NT2/D1 (cell line): ENCODE measurements around the gene UMODL1.

Source experiments
- DNase-seq: peaks from one replicate; pipeline ENCODE4 v3.0.0-alpha.2; 2011; ENCODE audit warnings: low read depth, low spot score
- H3K27me3 ChIP-seq: 2 replicates; pipeline ENCODE4 v1.6.0; 2011; ENCODE audit warnings: mild to moderate bottlenecking; ENCODE audit not compliant: insufficient read length, insufficient read depth
- H3K36me3 ChIP-seq: 2 replicates; pipeline ENCODE4 v1.6.1; 2011; ENCODE audit warnings: mild to moderate bottlenecking, low read length, mixed read lengths; ENCODE audit not compliant: insufficient read depth, insufficient read length
- H3K4me1 ChIP-seq: 2 replicates; pipeline ENCODE4 v1.5.1; 2011; ENCODE audit not compliant: insufficient read depth, insufficient read length
- H3K4me3 ChIP-seq: 2 replicates; pipeline ENCODE4 v1.5.1; 2011; ENCODE audit warnings: low read depth; ENCODE audit not compliant: insufficient read length
- H3K9ac ChIP-seq: 2 replicates; pipeline ENCODE4 v1.6.0; 2011; ENCODE audit warnings: low read depth; ENCODE audit not compliant: insufficient read length
- H3K9me3 ChIP-seq: 2 replicates; pipeline ENCODE4 v1.5.1; 2011; ENCODE audit warnings: mild to moderate bottlenecking, low read length; ENCODE audit not compliant: insufficient read depth
- SUZ12 ChIP-seq: IDR thresholded peaks from 2 replicates; pipeline ENCODE4 v1.6.1; 2011; ENCODE audit not compliant: insufficient read length, insufficient read depth; ENCODE audit errors: extremely low read depth
- YY1 ChIP-seq: IDR thresholded peaks from 2 replicates; pipeline ENCODE4 v1.6.1; 2011; ENCODE audit not compliant: insufficient read length, insufficient read depth
- ZNF274 ChIP-seq: IDR thresholded peaks from 2 replicates; pipeline ENCODE4 v1.6.1; 2011; ENCODE audit warnings: mild to moderate bottlenecking, low read depth, low read length

Gene UMODL1

GRCh38 chr21:42079008-42079938 is 8.2 kb downstream of the UMODL1 start:
- peaks cover 14% of the 10 kb centered on the region for H3K4me1 ChIP-seq
- no peaks in the 10 kb centered on the region for H3K9me3 ChIP-seq
- TF ChIP-seq SUZ12 (no peak), YY1 (no peak), ZNF274 (no peak)
- H3K27me3 ChIP-seq: no peaks in the 10 kb centered on the region
- no peak for DNase-seq
- H3K4me3 ChIP-seq: no peak overlapping the region
- no peaks in the 10 kb centered on the region for H3K36me3 ChIP-seq
- H3K9ac ChIP-seq: no peak overlapping the region

- no peak for DNase-seq
These were observed 9.0 kb downstream of the UMODL1 start for GRCh38 chr21:42079939-42080787.

GRCh38 chr21:42080788-42081083 is 9.6 kb downstream of the UMODL1 start:
- Histone ChIP-seq H3K36me3 (no peaks in the 10 kb centered on the region), H3K4me1 (peaks cover 11% of the 10 kb centered on the region), H3K4me3 (no peak overlapping the region), H3K9me3 (no peaks in the 10 kb centered on the region), H3K27me3 (no peaks in the 10 kb centered on the region), H3K9ac (no peak overlapping the region)
- TF ChIP-seq SUZ12: no peak
- DNase-seq: no peak

More at GRCh38 chr21:42079939-42080787, 9.0 kb downstream of the UMODL1 start:
- H3K27me3 ChIP-seq: no peaks in the 10 kb centered on the region
- TF ChIP-seq YY1: no peak
- no peak for TF ChIP-seq ZNF274
- TF ChIP-seq SUZ12: no peak
- H3K9ac ChIP-seq: no peak overlapping the region
- no peaks in the 10 kb centered on the region for H3K36me3 ChIP-seq
- H3K4me1 ChIP-seq: peaks cover 14% of the 10 kb centered on the region
- no peak overlapping the region for H3K4me3 ChIP-seq
- H3K9me3 ChIP-seq: no peaks in the 10 kb centered on the region

GRCh38 chr21:42081138-42081537 is 10.0 kb downstream of the UMODL1 start:
- Histone ChIP-seq H3K4me1 (peaks cover 10% of the 10 kb centered on the region), H3K27me3 (no peaks in the 10 kb centered on the region), H3K4me3 (no peak overlapping the region), H3K9me3 (no peaks in the 10 kb centered on the region), H3K9ac (peak overlapping the region; percentile 18), H3K36me3 (no peaks in the 10 kb centered on the region)
- no peak for DNase-seq
- no peak for TF ChIP-seq YY1
- no peak for TF ChIP-seq ZNF274
- TF ChIP-seq SUZ12: no peak

- no peaks in the 10 kb centered on the region for H3K27me3 ChIP-seq
- DNase-seq: no peak
- no peaks in the 10 kb centered on the region for H3K9me3 ChIP-seq
- no peak overlapping the region for H3K4me3 ChIP-seq
- TF ChIP-seq YY1: no peak
- no peak for TF ChIP-seq ZNF274
- TF ChIP-seq SUZ12: no peak
- no peaks in the 10 kb centered on the region for H3K36me3 ChIP-seq
- H3K4me1 ChIP-seq: peaks cover 9% of the 10 kb centered on the region
- H3K9ac ChIP-seq: no peak overlapping the region
These were observed 10.8 kb downstream of the UMODL1 start for GRCh38 chr21:42081931-42082381.

- no peak for DNase-seq
- TF ChIP-seq SUZ12 (no peak), YY1 (no peak), ZNF274 (no peak)
- no peak overlapping the region for H3K9ac ChIP-seq
- peaks cover 9% of the 10 kb centered on the region for H3K4me1 ChIP-seq
- no peaks in the 10 kb centered on the region for H3K9me3 ChIP-seq
- no peak overlapping the region for H3K4me3 ChIP-seq
- no peaks in the 10 kb centered on the region for H3K36me3 ChIP-seq
- no peaks in the 10 kb centered on the region for H3K27me3 ChIP-seq
These were observed 11.6 kb downstream of the UMODL1 start for GRCh38 chr21:42082501-42083360.

- no peak overlapping the region for H3K9ac ChIP-seq
- peaks cover 9% of the 10 kb centered on the region for H3K4me1 ChIP-seq
- no peaks in the 10 kb centered on the region for H3K9me3 ChIP-seq
- no peak for TF ChIP-seq SUZ12
- no peak for TF ChIP-seq YY1
- TF ChIP-seq ZNF274: no peak
- no peak overlapping the region for H3K4me3 ChIP-seq
- no peaks in the 10 kb centered on the region for H3K27me3 ChIP-seq
- DNase-seq: no peak
- no peaks in the 10 kb centered on the region for H3K36me3 ChIP-seq
These were observed 12.2 kb downstream of the UMODL1 start for GRCh38 chr21:42083361-42083690.
